Measurements from ENCODE around the gene TSKU. TPM values are rescaled to one million over a fixed set of nuclear protein-coding genes. Genes with fewer than 3 reads are reported as not detected.
A peak's percentile ranks its signal among the peaks of the same experiment; 100 is the strongest.
"Not testable (repeated sequence)": the region's sequence is repeated elsewhere in the genome, so short reads cannot be mapped to it uniquely, and the experiment has no call there.

The TSKU gene
- total RNA-seq: 10 to 100 TPM; 18.7 to 46.6 TPM

- Histone ChIP-seq H3K27ac (peak within 1 kb of the TSS; percentile 86 to 90), H3K4me3 (peak within 1 kb of the TSS; percentile 68 to 81), H3K36me3 (no peaks in the 10 kb centered on the region), H3K27me3 (peaks cover 0 to 2% of the 10 kb centered on the region in 2 donors), H3K9me3 (no peaks in the 10 kb centered on the region), H3K4me1 (peaks cover 0 to 51% of the 10 kb centered on the region in 2 donors)
- no peak for DNase-seq (ENCODE audit: low spot score)
- TF ChIP-seq CTCF (IDR thresholded peaks at IDR 0.05): no peak
These were observed at the start of gene TSKU for GRCh38 chr11:76783294-76783895. Gene TSKU (plus strand): TSS chr11:76783356. CDS start chr11:76795617, 12,261 bp downstream.

GRCh38 chr11:76733906-76734305, 49.2 kb upstream of the TSKU start:
- not testable (repeated sequence) for H3K9me3 ChIP-seq; H3K27me3 ChIP-seq; H3K4me1 ChIP-seq; H3K36me3 ChIP-seq; H3K27ac ChIP-seq; DNase-seq (ENCODE audit: low spot score); H3K4me3 ChIP-seq
- peak; percentile 38 to 72 for TF ChIP-seq CTCF (IDR thresholded peaks at IDR 0.05)

- no peak for DNase-seq (ENCODE audit: low spot score)
- H3K9me3 ChIP-seq: no peaks in the 10 kb centered on the region
- no peak overlapping the region for H3K4me3 ChIP-seq
- no peak overlapping the region for H3K27ac ChIP-seq
- no peaks in the 10 kb centered on the region for H3K4me1 ChIP-seq
- H3K36me3 ChIP-seq: no peaks in the 10 kb centered on the region
- no peak for TF ChIP-seq CTCF (IDR thresholded peaks at IDR 0.05)
- H3K27me3 ChIP-seq: no peaks in the 10 kb centered on the region
These were observed 48.4 kb upstream of the TSKU start for GRCh38 chr11:76734456-76735420.

- H3K4me1 ChIP-seq: no peaks in the 10 kb centered on the region
- H3K9me3 ChIP-seq: no peaks in the 10 kb centered on the region
These were observed 47.3 kb upstream of the TSKU start for GRCh38 chr11:76735841-76736240.

GRCh38 chr11:76736266-76736665, 46.9 kb upstream of the TSKU start:
- Histone ChIP-seq H3K4me3 (no peak overlapping the region), H3K36me3 (no peaks in the 10 kb centered on the region), H3K27ac (no peak overlapping the region), H3K4me1 (no peaks in the 10 kb centered on the region), H3K9me3 (no peaks in the 10 kb centered on the region), H3K27me3 (no peaks in the 10 kb centered on the region)
- DNase-seq (ENCODE audit: low spot score): no peak
- TF ChIP-seq CTCF (IDR thresholded peaks at IDR 0.05): no peak

More at GRCh38 chr11:76735841-76736240, 47.3 kb upstream of the TSKU start:
- Histone ChIP-seq H3K27ac (no peak overlapping the region), H3K27me3 (no peaks in the 10 kb centered on the region), H3K36me3 (no peaks in the 10 kb centered on the region), H3K4me3 (no peak overlapping the region)
- no peak for TF ChIP-seq CTCF (IDR thresholded peaks at IDR 0.05)
- no peak for DNase-seq (ENCODE audit: low spot score)

Data from right atrium auricular region (tissue), 2 donors.